CD4-positive, alpha-beta T cell treated with Interleukin-1 beta for 1 hour (primary cell): ENCODE results near the gene PSMA6.
"Not testable (repeated sequence)": the region's sequence is repeated elsewhere in the genome, so short reads cannot be mapped to it uniquely, and the experiment has no call there.

Experiments used
- DNase-seq, 2 donors: peaks; one replicate each; pipeline ENCODE4 v3.0.0-alpha.2; 2020 to 2022

The PSMA6 gene

GRCh38 chr14:35285168-35286002 lies 6.8 kb upstream of the PSMA6 start:
- peak in 1 of 2 donors; percentile 38 for DNase-seq

GRCh38 chr14:35286003-35286600 lies 6.1 kb upstream of the PSMA6 start:
- no peak for DNase-seq

DNA sequence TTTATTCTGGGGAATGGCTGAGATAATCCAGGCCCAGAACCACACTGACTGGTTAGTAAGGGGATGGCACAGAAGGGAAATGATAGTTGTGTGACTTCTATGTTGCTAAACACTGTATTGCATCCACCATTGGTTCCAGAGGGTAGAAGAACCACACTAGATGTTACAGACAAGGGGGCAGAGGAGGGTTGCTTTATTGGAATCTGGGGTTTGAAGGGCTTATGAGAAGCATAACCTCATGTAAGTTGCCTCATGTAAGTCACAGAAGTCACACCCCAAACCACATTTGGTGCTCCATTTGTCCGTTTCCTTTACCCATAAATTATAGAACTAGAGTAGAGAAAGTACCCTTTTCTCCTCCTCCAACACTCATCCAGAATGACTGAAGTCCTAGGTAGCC lies 5.5 kb upstream of the PSMA6 start:
- no peak for DNase-seq

- peak in 1 of 2 donors; percentile 28 for DNase-seq
Measured at GRCh38 chr14:35287431-35288013, 4.7 kb upstream of the PSMA6 start.

- DNase-seq, result no peak
Measured at GRCh38 chr14:35289623-35290022, 2.6 kb upstream of the PSMA6 start.

GRCh38 chr14:35292770-35293561 lies 784 bp downstream of the PSMA6 start:
- DNase-seq, result no peak

DNA sequence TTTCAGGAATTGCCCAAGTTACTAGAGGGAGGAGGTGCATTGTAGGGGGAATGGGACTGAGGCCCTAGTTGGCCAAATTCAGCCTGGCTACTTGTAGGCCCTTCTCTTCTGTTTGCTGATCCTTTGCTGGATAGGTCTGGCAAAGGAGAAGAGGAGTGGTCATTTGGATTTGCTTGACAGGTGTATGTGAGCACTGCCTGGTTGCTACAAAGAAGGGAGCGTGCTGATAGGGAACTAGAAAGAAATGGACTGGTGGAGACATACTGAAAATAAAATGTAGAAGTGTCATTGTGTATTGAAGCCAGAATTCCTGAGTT lies 3.6 kb downstream of the PSMA6 start:
- DNase-seq, result no peak

- DNase-seq, result no peak
Measured at GRCh38 chr14:35296545-35296944, 4.4 kb downstream of the PSMA6 start.

GRCh38 chr14:35297706-35298105 lies 5.5 kb downstream of the PSMA6 start:
- no peak for DNase-seq

GRCh38 chr14:35298351-35298750 lies 6.2 kb downstream of the PSMA6 start:
- DNase-seq, result no peak

GRCh38 chr14:35299708-35300107 lies 7.5 kb downstream of the PSMA6 start:
- no peak for DNase-seq

DNA sequence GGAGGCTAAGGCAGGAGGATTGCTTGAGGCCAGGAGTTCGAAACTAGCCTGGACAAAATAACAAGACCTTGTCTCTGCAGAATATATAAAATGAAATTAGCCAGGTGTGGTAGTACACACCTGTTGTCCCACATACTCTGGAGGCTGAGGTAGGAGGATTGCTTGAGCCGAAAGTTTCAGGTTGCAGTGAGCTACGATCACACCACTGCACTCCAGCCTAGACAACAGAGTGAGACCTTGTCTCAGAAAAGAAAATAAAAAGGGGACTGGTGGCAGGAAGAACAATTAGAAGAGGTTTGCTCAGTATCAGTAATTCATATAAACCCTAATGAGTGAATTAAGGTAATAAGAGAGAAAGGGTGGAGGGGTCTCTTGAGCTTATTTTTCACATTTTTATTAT lies 8.0 kb downstream of the PSMA6 start:
- no peak for DNase-seq

GRCh38 chr14:35301334-35301733 lies 9.2 kb downstream of the PSMA6 start:
- DNase-seq, result not testable (repeated sequence)

DNA sequence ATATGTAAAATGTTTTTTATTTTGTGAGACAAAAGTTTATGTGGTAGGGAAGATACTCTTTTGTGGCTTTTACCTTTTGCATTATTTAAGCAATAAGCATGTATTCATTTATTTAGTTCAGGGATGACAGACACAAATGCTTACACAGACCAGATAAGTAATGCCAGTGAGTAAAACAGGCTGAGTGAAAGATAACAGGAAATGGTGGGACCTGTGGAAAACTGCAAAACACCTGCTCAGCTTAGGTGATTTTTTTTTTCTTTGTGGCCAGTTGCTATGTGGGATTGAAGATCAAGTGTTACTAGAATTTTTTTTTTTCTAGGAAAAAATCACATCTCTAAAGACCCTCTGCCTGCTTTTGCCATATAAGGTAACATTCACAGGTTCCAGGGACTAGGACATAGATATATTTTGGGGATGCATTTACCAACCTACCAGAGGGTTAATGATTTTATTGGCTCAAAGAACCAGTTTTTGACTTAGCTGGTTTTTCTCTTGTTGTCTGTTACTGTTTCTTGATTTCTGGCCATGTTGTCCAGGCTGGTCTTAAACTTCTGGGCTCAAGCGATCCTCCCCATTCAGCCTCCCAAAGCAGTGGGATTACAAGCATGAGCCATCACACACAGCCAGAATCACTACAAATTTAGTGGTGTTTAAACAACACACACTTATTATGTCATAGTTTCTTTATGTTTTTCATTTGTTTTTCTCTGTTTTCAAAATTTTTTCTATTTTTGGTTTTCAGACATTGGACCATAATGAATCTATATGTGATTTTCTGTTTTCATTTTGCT lies 9.8 kb downstream of the PSMA6 start:
- DNase-seq, result no peak

DNA sequence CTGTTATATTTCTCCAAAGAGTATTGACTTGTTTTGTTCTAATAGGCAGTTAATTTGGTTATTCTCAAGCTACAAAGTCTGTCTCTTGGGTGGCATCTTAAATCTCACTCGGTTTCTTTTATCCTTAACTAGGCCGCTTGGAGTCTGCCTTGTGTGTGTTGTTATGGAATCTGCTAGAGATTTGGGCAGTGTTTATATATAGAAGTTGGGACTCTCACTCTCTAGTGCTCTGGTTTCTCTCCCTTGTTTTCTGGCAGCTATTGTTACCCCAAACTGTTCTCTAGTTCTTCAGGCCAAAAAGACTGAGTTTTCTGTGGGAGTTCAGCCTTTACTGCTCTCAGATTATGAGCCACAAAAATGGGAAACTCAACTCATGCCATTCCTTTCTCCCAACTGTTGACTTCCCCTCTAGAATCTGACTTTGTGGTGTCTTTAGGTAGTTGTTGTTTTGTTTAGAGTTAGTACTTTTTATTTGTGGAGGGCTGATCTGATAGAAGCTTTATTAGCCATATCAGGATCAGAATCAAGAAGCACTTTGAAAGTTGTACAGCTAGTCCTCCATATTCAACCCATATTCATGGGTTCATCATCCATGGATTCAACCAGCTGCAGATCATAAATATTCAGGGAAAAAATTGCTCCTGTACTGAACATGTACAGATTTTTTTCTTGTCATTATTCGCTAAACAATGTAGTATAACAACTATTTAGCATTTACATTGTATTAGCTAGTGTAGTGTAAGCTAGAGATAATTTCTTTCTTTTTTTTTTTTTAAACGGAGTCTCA lies 11.2 kb downstream of the PSMA6 start:
- DNase-seq, result no peak

DNA sequence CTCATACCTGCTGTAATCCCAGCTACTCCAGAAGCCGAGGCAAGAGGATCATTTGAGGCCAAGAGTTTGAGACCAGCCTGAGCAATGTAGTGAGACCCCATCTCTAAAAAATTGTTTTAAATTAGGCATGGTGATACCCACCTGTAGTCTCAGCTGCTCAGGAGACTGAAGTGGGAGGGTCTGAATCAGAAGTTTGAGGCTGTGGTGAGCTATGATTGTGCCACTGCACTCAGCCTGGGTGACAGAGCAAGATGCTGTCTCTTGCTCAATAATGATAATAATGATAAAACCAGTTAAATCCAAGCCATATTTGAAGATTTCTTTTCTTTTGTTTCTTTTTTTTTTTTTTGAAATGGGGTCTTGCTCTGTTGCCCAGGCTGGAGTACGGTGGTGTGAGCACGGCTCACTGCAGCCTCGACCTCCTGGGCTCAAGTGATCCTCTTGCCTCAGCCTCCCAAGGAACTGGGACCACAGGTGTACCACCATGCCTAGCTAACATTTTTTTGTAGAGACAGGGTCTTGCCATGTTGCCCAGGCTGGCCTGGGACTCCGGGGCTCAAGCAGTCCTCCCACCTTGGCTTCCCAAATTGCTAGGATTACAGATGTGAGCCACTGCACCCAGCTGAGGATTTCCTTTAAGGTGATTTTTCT lies 12.8 kb downstream of the PSMA6 start:
- DNase-seq, result no peak

- DNase-seq, result no peak
Measured at GRCh38 chr14:35305633-35306032, 13.5 kb downstream of the PSMA6 start.

DNA sequence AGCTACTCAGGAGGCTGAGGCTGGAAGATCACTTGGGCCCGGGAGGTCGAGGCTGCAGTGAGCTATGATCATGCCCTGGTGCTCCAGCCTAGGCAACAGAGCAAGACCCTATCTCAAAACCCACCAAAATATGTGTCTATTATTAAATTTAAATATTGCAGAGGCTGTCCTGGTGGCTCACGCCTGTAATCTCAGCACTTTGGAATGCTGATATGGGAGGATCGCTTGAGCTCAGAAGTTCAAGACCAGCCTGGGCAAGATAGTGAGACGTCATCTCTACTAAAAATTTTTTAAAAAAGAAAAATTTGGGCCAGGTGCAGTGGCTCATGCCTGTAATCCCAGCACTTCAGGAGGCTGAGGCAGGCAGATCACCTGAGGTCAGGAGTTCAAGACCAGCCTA lies 13.9 kb downstream of the PSMA6 start:
- no peak for DNase-seq

DNA sequence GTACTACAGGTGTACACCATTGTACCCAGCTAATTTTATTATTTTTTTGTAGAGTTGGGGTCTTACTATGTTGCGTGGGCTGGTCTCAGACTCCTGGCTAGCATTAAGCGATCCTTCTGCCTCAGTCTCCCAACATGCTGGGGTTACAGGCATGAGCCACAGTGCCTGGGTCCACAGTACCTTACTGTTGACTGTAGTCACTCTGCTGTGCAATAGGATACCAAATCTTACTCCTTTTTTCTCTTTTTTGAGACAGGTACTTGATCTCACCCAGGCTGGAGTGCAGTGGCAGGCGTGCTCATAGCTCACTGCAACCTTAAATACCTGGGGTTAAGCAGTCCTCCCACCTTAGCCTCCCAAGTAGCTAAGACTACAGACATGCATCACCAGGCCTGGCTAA lies 25.6 kb downstream of the PSMA6 start:
- DNase-seq, result no peak

- DNase-seq, result no peak
Measured at GRCh38 chr14:35319509-35319908, 27.3 kb downstream of the PSMA6 start.

DNA sequence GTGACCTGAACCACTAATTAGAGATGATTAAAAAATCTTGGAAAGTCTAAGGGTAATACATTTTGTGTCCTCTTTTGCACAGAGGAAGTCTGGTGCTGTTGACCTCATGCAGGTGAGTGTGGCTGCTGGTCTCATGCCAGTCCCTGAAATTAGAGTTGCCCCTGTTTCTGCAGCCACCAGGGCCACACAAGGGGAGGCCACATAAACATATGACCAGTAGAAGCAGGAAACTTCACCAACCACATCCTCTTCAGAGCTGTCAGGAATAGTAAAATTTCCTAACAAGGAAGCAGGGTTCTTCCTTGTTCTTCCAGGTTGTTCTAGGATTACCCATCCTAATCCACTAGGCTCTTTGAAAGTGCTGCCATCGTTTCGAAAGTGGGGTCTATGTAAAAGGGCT lies 28.3 kb downstream of the PSMA6 start:
- no peak for DNase-seq
